B cell (primary cell): ENCODE results near the gene SRRM3. TPM values are rescaled to one million over a fixed set of nuclear protein-coding genes. Genes with fewer than 3 reads are reported as not detected.
"Not testable (repeated sequence)": the region's sequence is repeated elsewhere in the genome, so short reads cannot be mapped to it uniquely, and the experiment has no call there.

Experiments used
- ATAC-seq: fragments of 200-7000 bp; cut with Tn5 transposase; one replicate; pipeline ENCODE4 v1.10.0; 2021; ENCODE audit warnings: low read depth, mild to moderate bottlenecking, moderate number of reproducible peaks, moderate library complexity
- CTCF ChIA-PET: fragments of 350-600 bp; sonication (Branson Sonifier 250); formaldehyde crosslinking; loops from one replicate; lab custom pipeline; 2021; ENCODE audit warnings: antibody characterized with exemption, inconsistent platforms; lab: Charles Lee
- POLR2A ChIA-PET: fragments of 350-600 bp; sonication (Branson Sonifier 250); formaldehyde crosslinking; loops from one replicate; lab custom pipeline; 2021; ENCODE audit warnings: antibody characterized with exemption; lab: Charles Lee
- DNase-seq: peaks from one replicate; pipeline ENCODE4 v3.0.0; 2013
- H2AFZ ChIP-seq: 2 replicates; pipeline ENCODE4 v1.6.1; 2012; ENCODE audit warnings: mild to moderate bottlenecking, low read depth, low read length; ENCODE audit not compliant: insufficient read depth, poor library complexity, severe bottlenecking
- H3K27ac ChIP-seq, 2 donors: 1 replicate in 1 of 2; 2 replicates in 1 of 2; pipeline ENCODE4 v1.5.1; 2012 to 2013; ENCODE audit warnings: low read length in 2 of 2, mild to moderate bottlenecking in 2 of 2, moderate library complexity in 1 of 2
- H3K27me3 ChIP-seq, 4 experiments: fragments of 200-600 bp in 1 of 4; sonication (generic) in 1 of 4; replicated peaks in 1 of 4; 1 replicate in 2 of 4; 2 replicates in 2 of 4; pipeline versions ENCODE4 v1.6.1 to v1.7.0; 2013 to 2016; ENCODE audit warnings: low read length in 3 of 4, mild to moderate bottlenecking in 2 of 4, mixed read lengths in 1 of 4, moderate library complexity in 1 of 4; ENCODE audit not compliant: insufficient read depth in 4 of 4, control insufficient read depth in 3 of 4; ENCODE audit errors: control extremely low read depth in 1 of 4
- H3K36me3 ChIP-seq, 2 experiments: replicated peaks in 1 of 2; 1 replicate in 1 of 2; 2 replicates in 1 of 2; pipeline versions ENCODE4 v1.6.1 to v1.7.1; 2013; ENCODE audit warnings: low read length in 1 of 2; ENCODE audit not compliant: insufficient read depth in 2 of 2, control insufficient read depth in 1 of 2; ENCODE audit errors: control extremely low read depth in 1 of 2, extremely low read depth in 1 of 2
- H3K4me1 ChIP-seq, 2 donors: fragments of 200-600 bp in 1 of 2; sonication (generic) in 1 of 2; 1 replicate in 1 of 2; 2 replicates in 1 of 2; pipeline versions ENCODE4 v1.5.1 to v1.6.1; 2013 to 2017; ENCODE audit warnings: low read length in 2 of 2; ENCODE audit not compliant: control insufficient read depth in 2 of 2, insufficient read depth in 2 of 2
- H3K4me2 ChIP-seq: replicated peaks from 2 replicates; pipeline ENCODE3; 2012; ENCODE audit warnings: mild to moderate bottlenecking, low read depth, low read length; ENCODE audit not compliant: poor library complexity, severe bottlenecking
- H3K4me3 ChIP-seq, 5 experiments: fragments of 200-600 bp in 1 of 5; sonication (generic) in 1 of 5; 1 replicate in 3 of 5; 2 replicates in 2 of 5; pipeline versions ENCODE4 v1.5.1 to v1.7.0; 2011 to 2016; ENCODE audit warnings: low read length in 4 of 5, mild to moderate bottlenecking in 4 of 5, low read depth in 2 of 5, control low read depth in 1 of 5, moderate library complexity in 1 of 5; ENCODE audit not compliant: insufficient read depth in 1 of 5; ENCODE audit errors: control extremely low read depth in 1 of 5, extremely low read depth in 1 of 5
- H3K79me2 ChIP-seq: fragments of 200-600 bp; sonication (generic); one replicate; pipeline ENCODE4 v1.6.0; 2016; ENCODE audit warnings: low read length; ENCODE audit not compliant: control insufficient read depth, insufficient read depth
- H3K9ac ChIP-seq: fragments of 200-600 bp; sonication (generic); 2 replicates; pipeline ENCODE4 v1.6.1; 2017; ENCODE audit warnings: mild to moderate bottlenecking, low read length, moderate library complexity
- H3K9me3 ChIP-seq, 3 donors: one replicate each; pipeline versions ENCODE4 v1.6.1 to v1.7.1; 2013; ENCODE audit warnings: low read length in 2 of 3; ENCODE audit not compliant: control insufficient read depth in 2 of 3, insufficient read depth in 1 of 3; ENCODE audit errors: control extremely low read depth in 1 of 3
- H4K20me1 ChIP-seq: 2 replicates; pipeline ENCODE4 v1.6.0; 2012; ENCODE audit warnings: mild to moderate bottlenecking, low read length; ENCODE audit not compliant: insufficient read depth, control insufficient read depth, poor library complexity, severe bottlenecking
- H3K27ac Mint-ChIP-seq: one replicate; pipeline ENCODE4 v1.8.0; 2021; ENCODE audit warnings: mixed read lengths
- H3K27me3 Mint-ChIP-seq: one replicate; pipeline ENCODE4 v1.8.0; 2021; ENCODE audit warnings: mixed read lengths
- H3K4me1 Mint-ChIP-seq: one replicate; pipeline ENCODE4 v1.8.0; 2021; ENCODE audit warnings: mixed read lengths
- H3K4me3 Mint-ChIP-seq: one replicate; pipeline ENCODE4 v1.8.0; 2021; ENCODE audit warnings: mixed read lengths
- H3K9me3 Mint-ChIP-seq: one replicate; pipeline ENCODE4 v1.8.0; 2022; ENCODE audit warnings: mixed read lengths; ENCODE audit not compliant: insufficient read depth
- EZH2 ChIP-seq: IDR thresholded peaks from 2 replicates; pipeline ENCODE4 v1.6.1; 2012; ENCODE audit warnings: borderline replicate concordance, low read depth, mild to moderate bottlenecking, moderate library complexity, low read length; ENCODE audit not compliant: insufficient read depth, poor library complexity, severe bottlenecking
- WGBS: methylation state at CpG from one replicate; pipeline ENCODE4 v1.1.5; 2013; ENCODE audit warnings: missing lambda C conversion rate; ENCODE audit not compliant: insufficient coverage; 5-methylcytosine and 5-hydroxymethylcytosine counted together
- intact Hi-C: fragments of 100-400 bp; cut with micrococcal nuclease; formaldehyde crosslinking; loops from one replicate; pipeline ENCODE4 v1.10.0; 2022
- polyA plus RNA-seq: library from polyadenylated mRNA; depleted of rRNA; stranded (reverse); fragments of >200 nt; gene quantifications from 2 replicates; pipeline ENCODE4 v1.2.3, GENCODE V29; 2012
- total RNA-seq, 2 donors: library from RNA; stranded (reverse); fragments of 120-200 nt in 1 of 2; gene quantifications; 1 replicate in 1 of 2; 2 replicates in 1 of 2; pipeline versions ENCODE4 v1.2.3 to v1.2.4, GENCODE V29; 2013 to 2022
- TF ChIP-seq, protein P1 (sequence below): fragments of 200-600 bp; IDR thresholded peaks from one replicate; pipeline ENCODE4 v1.8.0; 2022; ENCODE audit warnings: antibody characterized with exemption, mild to moderate bottlenecking

The SRRM3 gene
- total and polyA plus RNA-seq, 2 donors (not counting 1 experiment from before 2014, with no cell fraction given): not detected

DNA sequence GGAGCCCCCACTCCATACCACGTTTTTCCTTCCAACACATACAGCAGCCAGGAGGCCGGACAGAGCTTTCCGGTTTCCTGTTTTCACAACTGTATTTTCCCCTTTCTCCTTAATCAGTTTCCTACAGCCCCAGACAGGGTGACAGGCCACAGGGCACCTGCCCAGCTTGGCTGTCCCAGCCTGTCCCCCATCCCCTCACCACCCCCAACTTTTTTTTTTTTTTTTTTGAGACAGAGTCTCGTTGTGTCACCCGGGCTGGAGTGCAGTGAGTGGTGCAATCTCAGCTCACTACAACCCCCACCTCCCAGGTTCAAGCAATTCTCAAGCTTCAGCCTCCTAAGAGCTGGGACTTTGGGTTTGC, 90.5 kb downstream of the SRRM3 start:
- no peaks in the 10 kb centered on the region for H3K9me3 Mint-ChIP-seq
- Histone ChIP-seq H3K9ac (no peak overlapping the region), H2AFZ (no peak overlapping the region), H3K9me3 (no peaks in the 10 kb centered on the region), H3K27ac (no peak overlapping the region), H3K4me3 (no peak overlapping the region), H3K27me3 (peaks cover 0 to 12% (median 2%) of the 10 kb centered on the region in 4 experiments), H3K4me1 (peaks cover 0 to 16% of the 10 kb centered on the region in 2 donors), H3K4me2 (no peak overlapping the region), H4K20me1 (no peaks in the 10 kb centered on the region), H3K79me2 (no peaks in the 10 kb centered on the region), H3K36me3 (no peaks in the 10 kb centered on the region)
- peaks cover 9% of the 10 kb centered on the region for H3K27me3 Mint-ChIP-seq
- CTCF ChIA-PET: interaction anchor here (0.6 to 8.9 kb wide), 11 partner anchors 10 to 1082 kb away, joined by 3 to 119 read pairs (median 6); partner anchors contain the start of genes HSPB1 and YWHAG
- POLR2A ChIA-PET: interaction anchor here (0.7 to 1.0 kb wide), 2 partner anchors 15 to 26 kb away, joined by 3 to 4 read pairs; no protein-coding TSS in a partner anchor
- DNase-seq (no peak), ATAC-seq (no peak)
- 5% methylated on average over 3 of the region's 5 CpGs for WGBS
- peaks cover 11% of the 10 kb centered on the region for H3K4me1 Mint-ChIP-seq
- no peak overlapping the region for H3K4me3 Mint-ChIP-seq
- no peak for TF ChIP-seq EZH2
- TF ChIP-seq, protein P1, sequence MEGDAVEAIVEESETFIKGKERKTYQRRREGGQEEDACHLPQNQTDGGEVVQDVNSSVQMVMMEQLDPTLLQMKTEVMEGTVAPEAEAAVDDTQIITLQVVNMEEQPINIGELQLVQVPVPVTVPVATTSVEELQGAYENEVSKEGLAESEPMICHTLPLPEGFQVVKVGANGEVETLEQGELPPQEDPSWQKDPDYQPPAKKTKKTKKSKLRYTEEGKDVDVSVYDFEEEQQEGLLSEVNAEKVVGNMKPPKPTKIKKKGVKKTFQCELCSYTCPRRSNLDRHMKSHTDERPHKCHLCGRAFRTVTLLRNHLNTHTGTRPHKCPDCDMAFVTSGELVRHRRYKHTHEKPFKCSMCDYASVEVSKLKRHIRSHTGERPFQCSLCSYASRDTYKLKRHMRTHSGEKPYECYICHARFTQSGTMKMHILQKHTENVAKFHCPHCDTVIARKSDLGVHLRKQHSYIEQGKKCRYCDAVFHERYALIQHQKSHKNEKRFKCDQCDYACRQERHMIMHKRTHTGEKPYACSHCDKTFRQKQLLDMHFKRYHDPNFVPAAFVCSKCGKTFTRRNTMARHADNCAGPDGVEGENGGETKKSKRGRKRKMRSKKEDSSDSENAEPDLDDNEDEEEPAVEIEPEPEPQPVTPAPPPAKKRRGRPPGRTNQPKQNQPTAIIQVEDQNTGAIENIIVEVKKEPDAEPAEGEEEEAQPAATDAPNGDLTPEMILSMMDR: no peak
- H3K27ac Mint-ChIP-seq: no peak overlapping the region
- intact Hi-C loops: no loop called here

DNA sequence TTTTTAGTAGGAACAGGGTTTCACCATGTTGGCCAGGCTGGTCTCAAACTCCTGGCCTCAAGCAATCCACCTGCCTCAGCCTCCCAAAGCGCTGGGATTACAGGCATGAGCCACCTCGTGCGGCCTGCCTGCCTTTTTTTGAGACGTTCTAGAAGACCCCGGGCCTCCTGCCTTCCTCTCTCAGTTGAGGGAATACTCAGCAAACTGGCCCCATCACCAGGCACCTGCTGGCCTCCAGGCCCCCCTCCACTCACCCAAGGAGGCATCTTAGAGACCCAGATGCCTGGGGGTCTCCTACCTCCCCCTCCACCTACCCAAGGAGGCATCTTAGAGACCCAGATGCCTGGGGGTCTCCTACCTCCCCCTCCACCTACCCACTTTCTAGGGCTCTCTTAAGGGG, 91.2 kb downstream of the SRRM3 start:
- H3K9me3 ChIP-seq, H3K4me3 Mint-ChIP-seq, H3K27ac ChIP-seq, H3K79me2 ChIP-seq, intact Hi-C loops, H2AFZ ChIP-seq, H4K20me1 ChIP-seq, H3K36me3 ChIP-seq, H3K9ac ChIP-seq, ATAC-seq, H3K27ac Mint-ChIP-seq, DNase-seq, H3K4me3 ChIP-seq, H3K4me2 ChIP-seq, H3K27me3 Mint-ChIP-seq, H3K9me3 Mint-ChIP-seq: not testable (repeated sequence)
- POLR2A ChIA-PET: interaction anchor here (0.7 to 1.0 kb wide), 2 partner anchors 15 to 25 kb away, joined by 3 to 4 read pairs; no protein-coding TSS in a partner anchor
- CTCF ChIA-PET: interaction anchor here (0.7 to 8.9 kb wide), 10 partner anchors 11 to 840 kb away, joined by 3 to 119 read pairs (median 8); partner anchors contain the start of genes HSPB1 and YWHAG
- peaks cover 0 to 16% of the 10 kb centered on the region in 2 donors for H3K4me1 ChIP-seq
- 89% methylated on average over 5 of the region's 5 CpGs for WGBS
- peaks cover 0 to 12% (median 2%) of the 10 kb centered on the region in 4 experiments for H3K27me3 ChIP-seq
- H3K4me1 Mint-ChIP-seq: peaks cover 11% of the 10 kb centered on the region
